ENCODE data around the gene COL1A2.

GRCh38 chr7:94345907-94346306 lies 48.8 kb upstream of the COL1A2 start:
- TF ChIP-seq CTCF (IDR thresholded peaks at IDR 0.05) (no peak), POLR2A (IDR thresholded peaks at IDR 0.05) (no peak)
